GM21717 (cell line): ENCODE measurements around the gene KLHL20.
"Not testable (repeated sequence)": the region's sequence is repeated elsewhere in the genome, so short reads cannot be mapped to it uniquely, and the experiment has no call there.

ENCODE experiments used
- ATAC-seq: cut with Tn5 transposase; IDR thresholded peaks from one replicate; pipeline ENCODE4 v1.9.1; 2021; ENCODE audit warnings: mild to moderate bottlenecking, moderate library complexity; ENCODE audit not compliant: unreplicated experiment

Gene KLHL20, protein sequence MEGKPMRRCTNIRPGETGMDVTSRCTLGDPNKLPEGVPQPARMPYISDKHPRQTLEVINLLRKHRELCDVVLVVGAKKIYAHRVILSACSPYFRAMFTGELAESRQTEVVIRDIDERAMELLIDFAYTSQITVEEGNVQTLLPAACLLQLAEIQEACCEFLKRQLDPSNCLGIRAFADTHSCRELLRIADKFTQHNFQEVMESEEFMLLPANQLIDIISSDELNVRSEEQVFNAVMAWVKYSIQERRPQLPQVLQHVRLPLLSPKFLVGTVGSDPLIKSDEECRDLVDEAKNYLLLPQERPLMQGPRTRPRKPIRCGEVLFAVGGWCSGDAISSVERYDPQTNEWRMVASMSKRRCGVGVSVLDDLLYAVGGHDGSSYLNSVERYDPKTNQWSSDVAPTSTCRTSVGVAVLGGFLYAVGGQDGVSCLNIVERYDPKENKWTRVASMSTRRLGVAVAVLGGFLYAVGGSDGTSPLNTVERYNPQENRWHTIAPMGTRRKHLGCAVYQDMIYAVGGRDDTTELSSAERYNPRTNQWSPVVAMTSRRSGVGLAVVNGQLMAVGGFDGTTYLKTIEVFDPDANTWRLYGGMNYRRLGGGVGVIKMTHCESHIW

DNA sequence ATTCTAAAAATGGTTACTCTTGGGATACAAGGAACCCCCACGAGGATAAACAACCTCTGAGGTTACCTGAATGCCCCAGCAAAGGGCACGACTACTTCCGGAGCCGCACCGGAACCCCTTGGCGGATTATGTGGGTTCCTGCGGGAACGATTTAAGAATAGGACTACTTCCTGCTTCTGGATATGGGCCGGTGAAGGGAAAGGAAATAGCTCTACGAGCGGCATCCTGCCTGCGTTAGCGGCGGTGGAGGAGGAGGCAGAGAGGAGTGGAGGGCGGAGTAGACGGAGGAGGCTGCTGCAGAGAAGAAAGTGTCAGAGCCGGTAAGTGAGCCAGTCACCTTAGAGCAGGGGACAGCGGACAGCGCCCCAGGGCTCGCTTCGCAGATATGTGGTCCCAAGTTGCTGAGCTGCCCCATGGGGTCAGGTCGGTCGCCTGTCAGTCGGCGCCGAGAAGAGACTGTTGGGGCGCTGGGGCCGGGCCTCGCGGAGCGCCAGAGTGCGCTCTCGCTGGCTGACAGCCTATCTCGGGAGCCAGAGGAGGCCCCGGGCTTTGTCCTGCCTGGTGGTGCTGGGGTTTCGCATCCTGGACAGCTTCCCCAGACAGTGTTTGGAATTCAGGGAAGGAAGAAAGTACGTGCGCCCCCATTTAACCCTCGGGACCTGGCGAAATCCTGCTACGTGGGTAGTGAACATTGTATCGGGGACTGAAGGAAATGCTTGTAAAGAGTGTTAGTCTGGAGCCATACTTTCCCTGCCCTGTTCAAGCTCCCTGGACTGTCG, at the start of gene KLHL20:
Gene KLHL20, plus strand, starts transcription at position 223 of the 779 bp plus-strand sequence. CDS start 1,063 bp downstream, outside the sequence.
- ATAC-seq = peak; percentile 95

DNA sequence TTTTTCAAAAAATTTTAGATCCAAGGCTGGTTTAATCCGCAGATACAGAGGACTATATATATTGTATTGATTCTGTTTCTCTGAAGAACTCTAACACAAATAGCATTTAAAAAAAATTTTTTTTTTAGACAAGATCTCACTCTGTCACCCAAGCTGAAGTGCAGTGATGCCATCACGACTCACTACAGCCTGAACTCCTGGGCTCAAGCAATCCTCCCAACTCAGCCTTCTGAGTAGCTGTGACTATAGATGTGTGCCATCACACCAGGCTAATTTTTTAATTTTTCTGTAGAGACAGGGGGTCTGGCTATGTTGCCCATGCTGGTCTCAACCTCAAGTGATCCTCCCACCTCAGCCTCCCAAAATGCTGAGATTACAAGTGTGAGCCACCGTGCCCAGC, 48.1 kb upstream of the KLHL20 start:
- no peak for ATAC-seq

DNA sequence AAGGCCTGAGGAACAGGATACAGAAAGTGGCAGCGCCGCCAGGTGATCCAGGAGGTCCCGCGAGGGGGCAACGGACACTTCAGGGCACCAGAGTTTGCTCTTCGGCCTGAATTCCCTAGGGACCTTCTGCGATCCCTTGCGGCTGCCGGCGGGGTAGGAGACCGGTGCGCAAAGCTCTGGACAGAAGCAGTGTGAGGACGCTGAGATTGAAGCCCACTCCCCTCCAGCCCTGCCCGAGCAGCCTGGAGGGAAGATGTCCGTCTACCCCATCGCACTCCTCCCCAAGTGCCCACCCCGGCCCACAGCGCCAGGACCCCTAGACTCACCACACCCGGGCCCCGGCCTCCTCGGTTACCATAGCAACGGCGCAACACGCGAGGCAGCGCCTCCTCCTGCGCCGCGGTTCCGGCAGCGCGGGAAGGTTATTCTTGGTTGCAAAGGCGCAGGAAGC, 45.3 kb upstream of the KLHL20 start, which contains the start of gene ANKRD45:
Gene ANKRD45, minus strand, starts transcription at position 361 of the 451 bp plus-strand sequence. CDS start 10,433 bp downstream, outside the sequence.
- no peak for ATAC-seq

DNA sequence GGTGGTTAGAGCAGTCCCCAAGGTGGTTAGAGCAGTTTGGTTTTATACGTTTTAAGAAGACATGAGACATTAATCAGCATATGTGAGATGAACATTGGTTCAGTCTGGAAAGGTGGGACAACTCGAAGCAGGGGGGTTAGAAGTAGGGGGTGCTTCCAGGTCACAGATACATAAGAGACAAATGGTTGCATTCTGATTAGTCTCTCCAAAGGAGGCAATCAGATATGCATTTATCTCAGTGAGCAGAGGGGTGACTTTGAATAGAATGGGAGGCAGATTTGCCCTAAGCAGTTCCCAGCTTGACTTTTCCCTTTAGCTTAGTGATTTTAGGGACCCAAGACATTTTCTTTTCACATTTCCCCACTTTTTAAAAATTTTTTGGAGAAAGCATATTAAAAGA, 40.3 kb upstream of the KLHL20 start:
- not testable (repeated sequence) for ATAC-seq

DNA sequence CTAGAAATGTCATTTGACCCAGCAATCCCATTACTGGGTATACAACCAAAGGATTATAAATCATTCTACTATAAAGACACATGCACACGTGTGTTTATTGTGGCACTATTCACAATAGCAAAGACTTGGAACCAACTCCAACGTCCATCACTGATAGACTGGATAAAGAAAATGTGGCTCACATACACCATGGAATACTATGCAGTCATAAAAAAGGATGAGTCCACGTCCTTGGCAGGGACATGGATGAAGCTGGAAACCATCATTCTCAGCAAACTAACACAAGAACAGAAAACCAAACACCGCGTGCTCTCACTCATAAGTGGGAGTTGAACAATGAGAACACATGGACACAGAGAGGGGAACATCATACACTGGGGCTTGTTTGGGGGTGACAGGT, 34.6 kb upstream of the KLHL20 start:
- not testable (repeated sequence) for ATAC-seq

DNA sequence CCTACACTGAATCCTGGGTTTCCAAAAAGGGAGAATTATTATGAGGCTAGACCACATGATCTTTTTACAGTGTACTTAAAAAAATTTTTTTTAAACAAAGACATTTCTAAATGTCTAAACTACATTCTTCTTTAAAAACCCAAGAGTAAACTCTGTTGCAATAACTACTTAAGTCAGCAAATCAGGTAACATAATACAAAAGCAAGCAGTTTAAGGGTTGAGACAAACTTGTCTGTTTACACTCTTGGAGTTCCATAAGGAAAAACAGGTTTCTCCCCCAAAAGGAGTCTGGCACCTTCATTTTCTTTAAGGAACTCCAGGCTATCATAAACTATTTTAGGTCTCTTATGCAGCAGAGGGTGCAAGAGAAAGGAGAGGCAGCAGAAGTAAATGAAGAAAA, 32.6 kb upstream of the KLHL20 start:
- ATAC-seq = no peak

DNA sequence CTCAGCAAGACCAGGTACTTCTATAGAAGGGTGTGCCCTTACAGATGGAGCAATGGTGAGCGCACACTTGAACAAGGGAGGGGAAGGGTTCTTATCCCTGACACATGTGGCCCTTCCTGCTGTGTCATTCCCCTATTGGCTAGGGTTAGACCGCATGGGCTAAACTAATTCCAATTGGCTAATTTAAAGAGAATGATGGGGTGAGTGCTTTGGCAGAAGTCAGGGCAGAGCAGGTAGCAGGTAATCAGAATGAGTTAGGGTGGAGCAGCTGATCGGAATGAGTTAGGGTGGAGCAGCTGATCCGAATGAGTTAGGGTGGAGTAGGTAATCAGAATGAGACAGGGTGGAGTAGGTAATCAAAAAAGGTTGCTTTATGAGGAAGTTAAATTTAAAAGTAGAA, 30.9 kb upstream of the KLHL20 start:
- not testable (repeated sequence) for ATAC-seq

DNA sequence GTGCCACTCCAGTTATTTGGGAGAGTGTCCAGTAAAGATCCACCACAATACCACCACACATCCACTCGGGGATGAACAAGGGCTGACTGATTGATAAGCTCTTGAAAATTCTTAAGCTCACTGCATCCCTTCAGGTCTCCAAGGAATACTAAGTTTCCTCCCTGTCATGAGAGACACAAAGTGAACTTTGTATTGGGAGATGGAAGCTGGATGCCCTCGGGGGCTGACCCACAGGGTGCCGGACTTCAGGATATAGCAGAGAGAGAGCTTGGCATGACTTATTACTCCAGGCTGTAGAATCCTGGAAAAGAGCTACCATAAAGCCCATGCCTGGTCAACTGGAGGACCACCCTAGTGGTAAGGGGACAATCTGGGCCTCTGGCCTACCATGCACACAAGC, 29.7 kb upstream of the KLHL20 start:
- not testable (repeated sequence) for ATAC-seq

DNA sequence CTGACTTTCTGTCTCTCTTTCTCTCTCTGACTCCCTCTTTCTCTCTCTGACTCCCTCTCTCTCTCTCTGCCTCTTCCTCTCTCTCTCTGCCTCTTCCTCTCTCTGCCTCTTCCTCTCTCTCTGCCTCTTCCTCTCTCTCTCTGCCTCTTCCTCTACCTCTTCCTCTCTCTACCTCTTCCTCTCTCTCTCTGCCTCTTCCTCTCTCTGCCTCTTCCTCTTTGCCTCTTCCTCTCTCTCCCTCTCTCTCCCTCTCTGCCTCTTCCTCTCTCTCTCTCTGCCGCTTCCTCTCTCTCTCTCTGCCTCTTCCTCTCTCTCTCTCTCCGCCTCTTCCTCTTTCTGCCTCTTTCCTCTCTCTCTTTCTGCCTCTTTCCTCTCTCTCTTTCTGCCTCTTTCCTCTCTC, 26.5 kb upstream of the KLHL20 start:
- ATAC-seq = no peak

DNA sequence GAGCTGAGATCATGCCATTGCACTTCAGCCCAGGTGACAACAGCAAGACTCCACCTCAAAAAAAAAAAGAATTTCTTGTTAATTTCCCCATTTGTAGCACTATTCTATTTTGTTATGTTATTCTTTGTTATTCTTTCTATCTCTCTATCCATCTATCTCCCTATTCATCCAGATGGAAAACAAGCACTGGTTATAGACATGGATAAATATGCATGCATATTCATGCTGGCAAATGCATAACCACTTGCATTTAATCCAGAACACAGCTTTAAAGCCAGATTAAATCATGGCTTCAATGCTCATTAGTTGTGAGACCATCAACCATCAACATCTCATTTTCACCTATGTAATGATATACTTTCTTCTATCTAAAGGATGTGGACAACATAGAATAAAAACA, 21.5 kb upstream of the KLHL20 start:
- no peak for ATAC-seq

DNA sequence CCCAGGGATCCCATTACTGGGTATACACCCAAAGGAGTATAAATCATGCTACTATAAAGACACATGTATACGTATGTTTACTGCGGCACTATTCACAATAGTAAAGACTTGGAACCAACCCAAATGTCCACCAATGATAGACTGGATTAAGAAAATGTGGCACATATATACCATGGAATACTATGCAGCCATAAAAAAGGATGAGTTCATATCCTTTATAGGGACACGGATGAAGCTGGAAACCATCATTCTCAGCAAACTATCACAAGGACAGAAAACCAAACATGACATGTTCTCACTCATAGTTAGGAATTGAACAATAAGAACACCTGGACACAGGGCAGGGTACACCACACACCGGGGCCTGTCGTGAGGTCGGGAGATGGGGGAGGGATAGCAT, 13.5 kb upstream of the KLHL20 start:
- not testable (repeated sequence) for ATAC-seq

DNA sequence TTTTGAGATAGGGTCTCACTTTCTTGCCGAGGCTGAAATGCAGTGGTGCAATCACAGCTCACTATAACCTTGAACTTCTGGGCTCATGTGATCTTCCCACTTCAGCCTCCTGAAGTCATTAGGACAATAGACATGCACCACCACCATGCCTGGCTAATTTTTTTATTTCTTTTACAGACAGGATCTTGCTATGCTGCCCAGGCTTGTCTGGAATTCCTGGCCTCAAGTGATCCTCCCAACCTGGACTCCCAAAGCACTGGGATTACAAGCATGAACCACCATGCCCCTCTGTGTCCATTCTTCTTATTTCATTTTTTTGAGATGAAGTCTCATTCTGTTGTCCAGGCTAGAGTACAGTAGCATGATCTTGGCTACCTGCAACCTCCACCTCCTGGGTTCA, 12.0 kb upstream of the KLHL20 start:
- ATAC-seq = no peak

DNA sequence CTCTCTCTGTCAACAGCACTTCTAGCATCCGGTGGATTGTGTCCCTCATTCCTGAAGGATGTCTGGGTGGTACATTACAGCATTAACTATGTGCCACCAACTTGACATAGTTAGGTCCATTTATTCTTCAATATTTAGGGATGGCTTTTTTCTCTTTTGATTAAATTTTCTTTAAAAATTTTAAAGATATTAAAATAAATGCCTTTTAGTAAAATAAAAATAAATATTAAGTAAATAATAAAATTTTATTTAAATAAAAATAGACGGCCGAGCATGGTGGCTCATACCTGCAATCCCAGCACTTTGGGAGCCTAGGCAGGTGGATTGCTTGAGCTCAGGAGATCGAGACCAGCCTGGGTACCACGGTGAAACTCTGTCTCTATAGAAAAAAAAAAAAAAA, 9.7 kb upstream of the KLHL20 start:
- ATAC-seq = no peak

DNA sequence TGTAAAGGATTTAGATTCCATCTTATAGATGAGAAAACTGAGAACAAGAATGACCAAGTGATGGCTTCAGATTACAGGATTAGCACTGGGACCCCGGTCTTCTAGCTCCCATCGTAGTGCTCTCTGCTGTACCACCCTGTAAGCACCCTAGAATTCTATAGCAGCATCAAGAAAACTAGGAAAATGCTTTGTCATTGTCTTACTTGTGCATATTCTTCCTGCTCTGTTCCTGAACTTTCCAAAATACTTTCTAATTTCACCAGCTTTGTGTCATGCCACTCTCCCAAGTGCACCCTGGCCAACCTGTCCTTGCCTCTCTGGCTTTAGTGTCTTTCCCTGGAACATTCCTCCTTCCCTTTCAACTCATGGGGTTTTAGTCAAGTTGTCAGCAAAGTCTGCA, 6.0 kb upstream of the KLHL20 start:
- ATAC-seq = no peak

DNA sequence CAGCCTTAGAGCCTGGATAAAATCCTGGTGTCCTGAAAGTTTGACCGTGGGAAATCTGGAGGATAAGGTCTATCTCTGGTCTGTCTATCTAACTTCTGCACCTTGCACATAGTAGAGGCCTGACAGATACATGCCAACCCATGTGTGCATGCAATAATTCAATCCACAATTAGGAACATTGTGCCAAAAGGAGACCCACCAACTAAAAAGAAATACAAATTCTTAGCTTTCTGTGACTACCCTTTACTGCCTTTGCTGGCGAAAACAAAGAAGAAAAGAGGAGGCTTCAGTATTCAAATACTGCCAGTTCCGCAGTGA, 381 bp upstream of the KLHL20 start:
- no peak for ATAC-seq

DNA sequence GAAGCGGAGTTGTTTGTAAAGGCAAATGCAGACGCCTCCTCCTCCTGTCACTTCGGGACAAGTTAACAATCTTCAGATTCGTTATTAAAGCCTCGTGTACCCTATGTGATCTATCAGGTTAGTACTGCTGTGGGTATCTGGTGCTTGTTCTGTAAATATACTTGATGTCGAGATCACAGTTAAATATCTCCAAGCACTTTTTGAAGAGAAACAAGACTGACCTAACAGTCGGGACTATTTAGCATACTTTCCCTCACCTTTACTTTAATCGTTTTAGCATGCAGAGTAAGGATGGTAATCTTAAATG, 710 bp downstream of the KLHL20 start:
- no peak for ATAC-seq

DNA sequence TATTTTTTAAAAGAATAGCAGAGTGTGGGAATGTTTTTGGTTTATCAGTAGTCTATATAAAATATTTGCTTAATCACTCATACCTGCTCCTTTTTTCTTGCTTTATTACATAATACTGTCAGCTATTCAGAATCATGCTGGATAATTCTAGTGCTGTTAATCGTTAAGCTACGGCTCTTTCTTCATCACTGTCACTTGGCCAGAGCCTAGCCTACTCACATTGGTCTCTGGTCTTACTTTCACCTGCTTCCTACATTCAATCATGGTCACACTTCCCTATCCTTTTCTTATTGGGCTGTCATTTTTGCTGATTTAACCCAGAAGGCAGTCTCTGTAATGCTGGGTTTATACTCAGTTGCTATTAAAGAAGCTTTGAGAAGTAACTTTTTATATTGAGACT, 2.5 kb downstream of the KLHL20 start:
- ATAC-seq = no peak

DNA sequence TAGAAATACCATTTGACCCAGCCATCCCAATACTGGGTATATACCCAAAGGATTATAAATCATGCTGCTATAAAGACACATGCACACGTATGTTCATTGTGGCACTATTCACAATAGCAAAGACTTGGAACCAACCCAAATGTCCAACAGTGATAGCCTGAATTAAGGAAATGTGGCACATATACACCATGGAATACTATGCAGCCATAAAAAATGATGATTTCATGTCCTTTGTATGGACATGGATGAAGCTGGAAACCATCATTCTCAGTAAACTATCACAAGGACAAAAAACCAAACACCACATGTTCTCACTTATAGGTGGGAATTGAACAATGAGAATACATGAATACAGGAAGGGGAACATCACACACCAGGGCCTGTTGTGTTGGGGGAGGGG, 16.6 kb downstream of the KLHL20 start:
- ATAC-seq = not testable (repeated sequence)

DNA sequence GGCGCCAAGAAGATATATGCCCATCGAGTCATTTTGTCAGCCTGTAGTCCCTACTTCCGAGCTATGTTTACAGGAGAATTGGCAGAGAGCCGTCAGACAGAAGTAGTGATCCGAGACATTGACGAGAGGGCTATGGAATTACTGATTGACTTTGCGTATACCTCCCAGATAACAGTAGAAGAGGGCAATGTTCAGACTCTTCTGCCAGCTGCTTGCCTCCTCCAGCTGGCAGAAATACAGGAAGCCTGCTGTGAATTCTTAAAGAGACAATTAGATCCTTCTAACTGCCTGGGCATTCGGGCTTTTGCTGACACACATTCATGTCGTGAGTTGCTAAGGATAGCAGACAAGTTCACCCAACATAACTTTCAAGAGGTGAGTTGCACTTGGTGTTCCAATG, 19.1 kb downstream of the KLHL20 start:
- ATAC-seq = no peak

DNA sequence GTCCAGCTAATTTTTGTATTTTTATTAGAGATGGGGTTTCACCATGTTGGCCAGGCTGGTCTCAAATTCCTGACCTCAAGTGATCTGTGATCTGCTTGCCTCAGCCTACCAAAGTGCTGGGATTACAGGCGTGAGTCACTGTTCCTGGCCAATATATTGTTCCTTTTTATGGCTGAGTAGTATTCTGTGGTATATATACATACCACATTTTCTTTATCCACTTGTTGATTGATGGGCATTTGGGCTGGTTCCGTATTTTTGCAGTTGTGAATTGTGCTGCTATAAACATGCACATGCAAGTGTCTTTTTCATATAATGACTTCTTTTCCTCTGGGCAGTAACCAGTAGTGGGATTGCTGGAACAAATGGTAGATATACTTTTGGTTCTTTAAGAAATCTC, 21.3 kb downstream of the KLHL20 start:
- not testable (repeated sequence) for ATAC-seq

DNA sequence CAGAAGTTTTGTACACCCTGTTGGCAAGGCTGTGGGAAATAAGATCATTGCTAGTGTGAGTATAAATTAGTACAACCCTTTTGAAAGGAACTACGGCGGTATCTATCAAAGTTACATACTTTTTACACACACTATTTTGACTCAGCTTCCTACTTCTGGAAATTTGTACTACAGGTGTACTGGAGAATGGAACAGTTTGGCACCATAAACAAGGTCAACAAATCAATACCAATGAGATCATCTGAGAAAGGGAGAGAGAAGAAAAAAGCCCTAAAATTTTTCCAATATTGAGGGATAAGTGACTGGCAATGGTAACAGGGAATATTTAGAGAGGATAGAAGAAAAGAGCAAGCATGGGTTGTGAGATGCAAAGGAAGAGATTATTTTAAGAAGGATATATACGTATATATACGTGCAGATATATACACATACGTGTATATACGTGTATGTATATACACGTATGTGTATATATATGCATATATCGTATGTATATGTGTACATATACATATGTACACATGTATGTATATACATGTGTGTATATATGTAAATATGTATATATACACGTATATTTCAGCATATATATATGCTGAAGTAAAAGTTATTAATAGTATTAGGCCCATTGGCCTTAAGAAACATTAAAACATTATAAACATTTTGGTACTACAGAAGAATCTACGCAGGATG, 27.6 kb downstream of the KLHL20 start:
- no peak for ATAC-seq
